HUES6 (cell line): ENCODE data around the gene TRIO.

Experiments used
- H3K27ac ChIP-seq: 2 replicates; pipeline ENCODE4 v1.7.0; 2013; ENCODE audit warnings: low read depth, mild to moderate bottlenecking, low read length, inconsistent platforms
- H3K27me3 ChIP-seq: 2 replicates; pipeline ENCODE4 v1.6.1; 2013; ENCODE audit warnings: low read length; ENCODE audit not compliant: control insufficient read depth, insufficient read depth
- H3K36me3 ChIP-seq: 2 replicates; pipeline ENCODE4 v1.6.1; 2013; ENCODE audit warnings: low read length; ENCODE audit not compliant: control insufficient read depth, insufficient read depth
- H3K4me1 ChIP-seq: 2 replicates; pipeline ENCODE4 v1.6.1; 2013; ENCODE audit warnings: low read length; ENCODE audit not compliant: control insufficient read depth, insufficient read depth
- H3K4me3 ChIP-seq: 2 replicates; pipeline ENCODE4 v1.5.1; 2013; ENCODE audit warnings: low read depth, low read length
- H3K9ac ChIP-seq: one replicate; pipeline ENCODE4 v1.6.1; 2013; ENCODE audit warnings: mild to moderate bottlenecking, low read length
- H3K9me3 ChIP-seq: 2 replicates; pipeline ENCODE4 v1.6.1; 2013; ENCODE audit warnings: low read depth, low read length; ENCODE audit not compliant: control insufficient read depth, insufficient read depth

TRIO gene

GRCh38 chr5:14323466-14323865 lies 180.3 kb downstream of the TRIO start:
- Histone ChIP-seq H3K27ac (no peak overlapping the region), H3K36me3 (peaks cover 52% of the 10 kb centered on the region), H3K9me3 (peaks cover 8% of the 10 kb centered on the region)

GRCh38 chr5:14325369-14325768 lies 182.2 kb downstream of the TRIO start:
- H3K9me3 ChIP-seq: peaks cover 8% of the 10 kb centered on the region

More at GRCh38 chr5:14323466-14323865, 180.3 kb downstream of the TRIO start:
- Histone ChIP-seq H3K27me3 (no peaks in the 10 kb centered on the region), H3K4me1 (peaks cover 11% of the 10 kb centered on the region), H3K9ac (no peak overlapping the region), H3K4me3 (no peak overlapping the region)

GRCh38 chr5:14326035-14326903 lies 183.1 kb downstream of the TRIO start:
- H3K4me3 ChIP-seq: no peak overlapping the region
- no peak overlapping the region for H3K27ac ChIP-seq
- H3K36me3 ChIP-seq: peaks cover 42% of the 10 kb centered on the region
- peaks cover 11% of the 10 kb centered on the region for H3K4me1 ChIP-seq
- no peak overlapping the region for H3K9ac ChIP-seq
- no peaks in the 10 kb centered on the region for H3K27me3 ChIP-seq
- H3K9me3 ChIP-seq: peaks cover 4% of the 10 kb centered on the region

More at GRCh38 chr5:14325369-14325768, 182.2 kb downstream of the TRIO start:
- no peak overlapping the region for H3K9ac ChIP-seq
- H3K36me3 ChIP-seq: peaks cover 43% of the 10 kb centered on the region
- peaks cover 11% of the 10 kb centered on the region for H3K4me1 ChIP-seq
- H3K27me3 ChIP-seq: no peaks in the 10 kb centered on the region
- H3K4me3 ChIP-seq: no peak overlapping the region
- H3K27ac ChIP-seq: no peak overlapping the region

- peaks cover 37% of the 10 kb centered on the region for H3K36me3 ChIP-seq
- no peaks in the 10 kb centered on the region for H3K9me3 ChIP-seq
- H3K9ac ChIP-seq: no peak overlapping the region
- H3K27me3 ChIP-seq: no peaks in the 10 kb centered on the region
- H3K27ac ChIP-seq: no peak overlapping the region
- H3K4me3 ChIP-seq: no peak overlapping the region
- H3K4me1 ChIP-seq: peaks cover 4% of the 10 kb centered on the region
These were observed 184.5 kb downstream of the TRIO start for GRCh38 chr5:14327624-14328023.

- H3K27ac ChIP-seq: no peak overlapping the region
- peaks cover 38% of the 10 kb centered on the region for H3K36me3 ChIP-seq
- H3K9ac ChIP-seq: no peak overlapping the region
- H3K4me1 ChIP-seq: no peaks in the 10 kb centered on the region
- H3K9me3 ChIP-seq: no peaks in the 10 kb centered on the region
- H3K4me3 ChIP-seq: no peak overlapping the region
- no peaks in the 10 kb centered on the region for H3K27me3 ChIP-seq
These were observed 185.0 kb downstream of the TRIO start for GRCh38 chr5:14328144-14328543.

- H3K36me3 ChIP-seq: peaks cover 46% of the 10 kb centered on the region
- H3K4me1 ChIP-seq: no peaks in the 10 kb centered on the region
- no peaks in the 10 kb centered on the region for H3K27me3 ChIP-seq
- no peak overlapping the region for H3K27ac ChIP-seq
- H3K9ac ChIP-seq: no peak overlapping the region
- H3K4me3 ChIP-seq: no peak overlapping the region
- H3K9me3 ChIP-seq: no peaks in the 10 kb centered on the region
These were observed 187.1 kb downstream of the TRIO start for GRCh38 chr5:14330291-14330690.

GRCh38 chr5:14330729-14331385 lies 187.7 kb downstream of the TRIO start:
- Histone ChIP-seq H3K27ac (no peak overlapping the region), H3K9me3 (no peaks in the 10 kb centered on the region), H3K36me3 (peaks cover 45% of the 10 kb centered on the region), H3K9ac (no peak overlapping the region), H3K27me3 (no peaks in the 10 kb centered on the region), H3K4me3 (no peak overlapping the region), H3K4me1 (no peaks in the 10 kb centered on the region)

- Histone ChIP-seq H3K27ac (no peak overlapping the region), H3K9me3 (no peaks in the 10 kb centered on the region), H3K4me3 (no peak overlapping the region), H3K9ac (no peak overlapping the region), H3K4me1 (no peaks in the 10 kb centered on the region), H3K36me3 (peaks cover 47% of the 10 kb centered on the region), H3K27me3 (no peaks in the 10 kb centered on the region)
These were observed 188.2 kb downstream of the TRIO start for GRCh38 chr5:14331386-14331781.

GRCh38 chr5:14332038-14332631 lies 189.0 kb downstream of the TRIO start:
- Histone ChIP-seq H3K36me3 (peaks cover 55% of the 10 kb centered on the region), H3K27me3 (no peaks in the 10 kb centered on the region), H3K27ac (no peak overlapping the region), H3K4me3 (no peak overlapping the region), H3K9me3 (no peaks in the 10 kb centered on the region), H3K4me1 (no peaks in the 10 kb centered on the region), H3K9ac (no peak overlapping the region)

- H3K27ac ChIP-seq: no peak overlapping the region
- H3K9ac ChIP-seq: no peak overlapping the region
- peaks cover 61% of the 10 kb centered on the region for H3K36me3 ChIP-seq
These were observed 189.6 kb downstream of the TRIO start for GRCh38 chr5:14332746-14333145.

GRCh38 chr5:14337593-14337992 lies 194.5 kb downstream of the TRIO start:
- Histone ChIP-seq H3K4me3 (no peak overlapping the region), H3K4me1 (peaks cover 20% of the 10 kb centered on the region), H3K27me3 (no peaks in the 10 kb centered on the region), H3K9me3 (no peaks in the 10 kb centered on the region), H3K36me3 (peaks cover 53% of the 10 kb centered on the region), H3K27ac (no peak overlapping the region), H3K9ac (no peak overlapping the region)

More at GRCh38 chr5:14332746-14333145, 189.6 kb downstream of the TRIO start:
- no peaks in the 10 kb centered on the region for H3K9me3 ChIP-seq
- H3K27me3 ChIP-seq: no peaks in the 10 kb centered on the region
- H3K4me3 ChIP-seq: no peak overlapping the region
- H3K4me1 ChIP-seq: no peaks in the 10 kb centered on the region
